ENCODE data around the gene DNAJA1. TPM values are rescaled to one million over a fixed set of nuclear protein-coding genes. Genes with fewer than 3 reads are reported as not detected.
"Not testable (repeated sequence)": the region's sequence is repeated elsewhere in the genome, so short reads cannot be mapped to it uniquely, and the experiment has no call there.

The DNAJA1 gene
- total RNA-seq, 1 experiment from 2014 or later, result 117 TPM

GRCh38 chr9:33085672-33086071, 60.6 kb downstream of the DNAJA1 start:
- H4K20me1 ChIP-seq (ENCODE audit: insufficient read depth); H3K27ac ChIP-seq (ENCODE audit: low read depth, low read length); POLR2A ChIA-PET; ATAC-seq; H3K36me3 ChIP-seq (ENCODE audit: control insufficient read depth in 1 of 2, insufficient read depth in 2 of 2, low read length in 2 of 2); RAD21 ChIA-PET (ENCODE audit: low non-redundant PET in 1 of 2, low total read pairs in 2 of 2, uncharacterized antibody in 2 of 2, unreplicated experiment in 2 of 2); intact Hi-C loops (cut with micrococcal nuclease); H2AFZ ChIP-seq (ENCODE audit: low read depth, low read length, poor library complexity, severe bottlenecking); H3K4me2 ChIP-seq (ENCODE audit: low read length); CTCF ChIA-PET; H3K9me3 ChIP-seq (ENCODE audit: control insufficient read depth in 1 of 2, insufficient read depth in 1 of 2, low read depth in 1 of 2, low read length in 2 of 2); H3K9ac ChIP-seq (ENCODE audit: low read length); DNase-seq (ENCODE audit: low read depth, low spot score); BruUV-seq (replicated peaks); H3K27me3 ChIP-seq (ENCODE audit: insufficient read depth, low read length); H3K9me2 ChIP-seq (ENCODE audit: insufficient read depth); H3K4me3 ChIP-seq (replicated peaks in 1 of 2; ENCODE audit: low read depth in 1 of 2, low read length in 2 of 2); H3K79me2 ChIP-seq (ENCODE audit: insufficient read depth, low read length); H3K4me1 ChIP-seq (ENCODE audit: control insufficient read depth in 1 of 2, insufficient read depth in 2 of 2, low read length in 2 of 2): not testable (repeated sequence)

Other genes starting within 250 kb of the DNAJA1 start
- gene TMEM215, start 241.7 kb upstream of the DNAJA1 start, total RNA-seq (2021; ENCODE audit: unreplicated experiment), result not detected
- 44.0 TPM for gene APTX, start 23.6 kb upstream of the DNAJA1 start, total RNA-seq (2021; ENCODE audit: unreplicated experiment)
- gene SMU1, start 51.4 kb downstream of the DNAJA1 start, total RNA-seq (2021; ENCODE audit: unreplicated experiment), result 30.5 TPM
- gene B4GALT1, start 142.1 kb downstream of the DNAJA1 start, total RNA-seq (2021; ENCODE audit: unreplicated experiment), result 31.4 TPM
- gene SPINK4, start 214.9 kb downstream of the DNAJA1 start, total RNA-seq (2021; ENCODE audit: unreplicated experiment), result not detected
- gene BAG1, start 239.4 kb downstream of the DNAJA1 start, total RNA-seq (2021; ENCODE audit: unreplicated experiment), result 58.2 TPM
- 61.8 TPM for gene CHMP5, start 239.8 kb downstream of the DNAJA1 start, total RNA-seq (2021; ENCODE audit: unreplicated experiment)